NCI-H2196 (cell line): Measurements from ENCODE around the gene IMMP2L.

Source experiments
- DNase-seq: peaks from one replicate; lab custom pipeline; 2025; ENCODE audit not compliant: unreplicated experiment; lab: John Stamatoyannopoulos, UW

IMMP2L gene

GRCh38 chr7:110841840-110842545, 720.3 kb downstream of the IMMP2L start:
- DNase-seq, result no peak

GRCh38 chr7:110839866-110840265, 722.4 kb downstream of the IMMP2L start:
- peak; percentile 34 for DNase-seq

- DNase-seq, result no peak
These were observed 726.4 kb downstream of the IMMP2L start for GRCh38 chr7:110835849-110836248.

GRCh38 chr7:110835218-110835617, 727.1 kb downstream of the IMMP2L start:
- peak; percentile 35 for DNase-seq

- DNase-seq, result no peak
These were observed 730.9 kb downstream of the IMMP2L start for GRCh38 chr7:110831419-110831818.

GRCh38 chr7:110830778-110831177, 731.5 kb downstream of the IMMP2L start:
- no peak for DNase-seq

GRCh38 chr7:110827936-110828335, 734.4 kb downstream of the IMMP2L start:
- DNase-seq, result no peak

- no peak for DNase-seq
These were observed 734.9 kb downstream of the IMMP2L start for GRCh38 chr7:110827287-110827855.

GRCh38 chr7:110813986-110814385, 748.3 kb downstream of the IMMP2L start:
- DNase-seq, result no peak

- DNase-seq, result no peak
These were observed 752.5 kb downstream of the IMMP2L start for GRCh38 chr7:110809832-110810231.

- DNase-seq, result no peak
These were observed 753.9 kb downstream of the IMMP2L start for GRCh38 chr7:110808361-110808760.

- DNase-seq, result no peak
These were observed 757.8 kb downstream of the IMMP2L start for GRCh38 chr7:110804501-110804900.

GRCh38 chr7:110803602-110804143, 758.6 kb downstream of the IMMP2L start:
- DNase-seq, result no peak

- no peak for DNase-seq
These were observed 760.8 kb downstream of the IMMP2L start for GRCh38 chr7:110801502-110801901.

- no peak for DNase-seq
These were observed 761.3 kb downstream of the IMMP2L start for GRCh38 chr7:110800984-110801383.

- no peak for DNase-seq
These were observed 764.6 kb downstream of the IMMP2L start for GRCh38 chr7:110797656-110798055.

GRCh38 chr7:110790992-110791391, 771.3 kb downstream of the IMMP2L start:
- no peak for DNase-seq

- DNase-seq, result peak; percentile 6
These were observed 775.8 kb downstream of the IMMP2L start for GRCh38 chr7:110786328-110786965.

- DNase-seq, result no peak
These were observed 777.5 kb downstream of the IMMP2L start for GRCh38 chr7:110784749-110785148.

GRCh38 chr7:110780712-110781111, 781.6 kb downstream of the IMMP2L start:
- DNase-seq, result no peak

- DNase-seq, result no peak
These were observed 783.0 kb downstream of the IMMP2L start for GRCh38 chr7:110779339-110779738.

- DNase-seq, result no peak
These were observed 787.2 kb downstream of the IMMP2L start for GRCh38 chr7:110775046-110775445.
